Ectodermal cell (in vitro differentiated cells): ENCODE data around the gene CDS2.

Experiments
- H3K27ac ChIP-seq: 2 replicates; pipeline ENCODE4 v1.7.0; 2013; ENCODE audit warnings: mild to moderate bottlenecking, low read depth, low read length; ENCODE audit not compliant: insufficient read depth, poor library complexity, severe bottlenecking
- H3K27me3 ChIP-seq: 2 replicates; pipeline ENCODE4 v1.7.0; 2013; ENCODE audit warnings: mild to moderate bottlenecking, low read length; ENCODE audit not compliant: insufficient read depth, control insufficient read depth, poor library complexity, severe bottlenecking
- H3K36me3 ChIP-seq: one replicate; pipeline ENCODE4 v1.7.0; 2013; ENCODE audit warnings: low read length; ENCODE audit not compliant: control insufficient read depth, insufficient read depth
- H3K4me1 ChIP-seq: one replicate; pipeline ENCODE4 v1.7.0; 2013; ENCODE audit warnings: low read length; ENCODE audit not compliant: control insufficient read depth, insufficient read depth
- H3K4me3 ChIP-seq: 2 replicates; pipeline ENCODE4 v1.7.0; 2013; ENCODE audit warnings: low read depth, low read length, control low read depth; ENCODE audit not compliant: insufficient read depth
- H3K9me3 ChIP-seq: 2 replicates; pipeline ENCODE4 v1.7.0; 2013; ENCODE audit warnings: mild to moderate bottlenecking, low read length, moderate library complexity; ENCODE audit not compliant: control insufficient read depth
- WGBS, 2 experiments: methylation state at CpG; one replicate each; pipeline ENCODE4 v1.1.7; 2013; ENCODE audit warnings: missing lambda C conversion rate in 2 of 2; 5-methylcytosine and 5-hydroxymethylcytosine counted together

CDS2 gene

DNA sequence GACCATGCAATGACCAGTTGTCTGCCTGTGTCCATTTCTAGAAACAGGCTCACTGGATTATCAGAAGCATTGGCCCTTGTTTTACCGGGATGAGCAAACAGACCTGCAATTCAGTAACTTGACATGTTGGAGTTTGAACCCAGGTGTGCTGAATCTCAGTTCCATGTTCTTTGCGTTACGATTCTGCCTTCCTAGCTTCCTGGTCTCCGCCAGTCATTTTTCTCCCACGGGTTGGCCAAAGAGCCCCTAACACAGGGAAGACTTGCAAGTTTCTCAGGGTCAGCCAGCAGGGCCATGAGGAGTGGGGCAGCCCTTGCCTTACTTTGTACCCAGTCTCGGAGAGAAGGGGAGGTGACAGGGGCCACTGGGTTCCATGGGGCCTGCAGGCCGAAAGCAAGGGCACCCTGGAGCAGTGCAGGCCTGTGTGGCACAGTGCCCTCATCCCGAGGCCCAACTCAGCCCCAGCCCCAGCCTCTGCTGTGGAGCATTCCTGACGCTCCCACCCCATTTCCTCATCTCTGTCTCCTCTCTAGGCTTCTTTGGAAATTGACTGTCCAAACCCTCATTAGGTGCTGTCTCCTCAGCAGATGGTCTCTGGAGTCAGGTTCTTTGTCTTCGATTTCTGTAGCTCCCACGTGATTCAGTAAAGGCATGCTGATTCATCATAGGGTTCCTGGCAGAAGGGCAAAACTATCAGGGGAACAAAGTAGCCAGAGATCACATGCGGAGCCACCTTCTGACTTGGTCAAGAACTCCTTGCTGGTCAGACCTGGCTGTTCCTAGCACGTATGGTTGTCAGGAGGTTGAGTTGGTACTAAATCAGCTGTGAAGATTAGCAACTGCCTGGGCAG, 23.6 kb downstream of the CDS2 start:
- no peaks in the 10 kb centered on the region for H3K9me3 ChIP-seq
- H3K27me3 ChIP-seq, result no peaks in the 10 kb centered on the region
- H3K4me3 ChIP-seq, result no peak overlapping the region
- no peaks in the 10 kb centered on the region for H3K4me1 ChIP-seq
- no peaks in the 10 kb centered on the region for H3K36me3 ChIP-seq
- no peak overlapping the region for H3K27ac ChIP-seq
- 90 to 91% methylated on average over 13 of the region's 13 CpGs for WGBS, 2 experiments

DNA sequence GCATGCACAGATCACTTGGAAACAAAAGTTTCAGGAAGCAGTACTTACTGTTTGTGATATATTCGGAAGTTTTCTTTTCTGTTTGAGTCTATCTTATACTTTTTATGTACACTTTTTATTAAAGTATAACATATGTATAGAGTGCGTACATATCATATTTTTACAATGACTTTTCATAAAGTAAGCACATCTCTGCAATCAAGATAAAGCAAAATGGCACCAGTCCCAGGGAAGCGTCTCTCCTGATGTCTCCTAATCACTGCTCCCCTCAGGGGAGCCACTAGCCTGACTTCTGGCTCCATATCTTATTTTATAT, 26.3 kb downstream of the CDS2 start:
- no peak overlapping the region for H3K27ac ChIP-seq
- H3K27me3 ChIP-seq, result no peaks in the 10 kb centered on the region
- WGBS, 2 experiments, result 86 to 98% methylated on average over 2 of the region's 3 CpGs
- H3K36me3 ChIP-seq, result no peaks in the 10 kb centered on the region
- H3K4me1 ChIP-seq, result no peaks in the 10 kb centered on the region
- H3K9me3 ChIP-seq, result no peaks in the 10 kb centered on the region
- H3K4me3 ChIP-seq, result no peak overlapping the region

DNA sequence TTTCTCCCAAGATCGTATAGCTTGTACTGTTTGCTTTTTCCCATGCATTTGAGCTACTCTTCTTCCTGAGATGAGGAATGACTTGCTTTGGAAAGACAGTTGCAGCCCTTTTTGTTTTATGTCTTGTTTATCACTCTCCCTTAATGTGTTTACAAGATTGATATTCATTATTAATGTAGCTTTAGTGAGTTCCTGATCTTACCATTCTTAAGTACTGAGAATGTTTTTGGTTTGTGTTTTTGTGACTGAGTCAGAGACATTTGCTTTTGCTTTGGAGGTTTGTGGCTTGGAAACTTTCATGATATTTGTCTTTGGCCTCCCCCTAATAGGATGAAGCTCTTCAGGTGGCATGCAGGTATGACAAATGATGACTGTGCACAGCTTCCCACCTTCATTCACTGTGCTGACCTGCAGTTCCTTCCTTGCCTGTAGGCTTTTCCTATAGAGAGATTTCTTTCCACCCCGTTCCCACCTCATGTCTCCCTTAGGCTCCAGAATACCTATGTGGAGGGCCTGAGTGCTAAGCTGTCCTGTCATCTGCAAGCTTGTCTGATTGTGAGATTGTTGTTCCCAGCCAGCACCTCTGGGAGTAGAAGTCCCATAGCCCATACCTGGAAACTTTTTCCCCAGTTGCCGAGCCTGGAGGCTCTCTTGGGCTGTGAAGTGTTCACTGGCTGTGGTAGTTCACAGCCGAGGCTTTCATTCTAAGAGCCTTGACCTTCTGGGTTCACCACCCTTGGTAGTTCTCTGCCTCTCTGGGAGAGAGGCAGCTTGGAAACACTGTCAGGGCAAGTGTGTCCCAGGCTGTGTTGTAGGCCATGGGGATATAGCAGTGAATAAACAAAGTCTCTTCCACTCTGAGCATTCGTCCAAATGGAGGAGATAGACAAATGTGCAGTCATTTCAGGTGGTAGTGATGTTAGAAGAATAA, 27.1 kb downstream of the CDS2 start:
- Histone ChIP-seq H3K27me3 (no peaks in the 10 kb centered on the region), H3K27ac (no peak overlapping the region), H3K4me1 (no peaks in the 10 kb centered on the region), H3K36me3 (no peaks in the 10 kb centered on the region), H3K4me3 (no peak overlapping the region), H3K9me3 (no peaks in the 10 kb centered on the region)
- 94% methylated on average over 5 of the region's 5 CpGs for WGBS, 2 experiments

DNA sequence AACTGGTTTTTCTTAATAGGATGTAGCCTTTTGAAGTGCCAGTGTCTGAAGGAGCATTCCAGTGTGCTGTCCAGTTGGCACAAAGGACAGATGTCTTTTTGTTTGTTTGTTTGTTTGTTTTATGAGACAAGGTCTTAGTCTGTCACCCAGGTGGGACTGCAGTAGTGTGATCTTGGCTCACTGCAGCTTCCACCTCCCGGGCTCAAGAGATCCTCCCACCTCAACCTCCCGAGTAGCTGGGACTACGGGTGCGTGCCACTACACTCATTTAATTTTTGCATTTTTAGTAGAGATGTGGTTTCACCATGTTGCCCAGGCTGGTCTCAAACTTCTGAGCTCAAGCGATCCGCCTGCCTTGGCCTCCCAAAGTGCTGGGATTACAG, 27.7 kb downstream of the CDS2 start:
- WGBS, 2 experiments, result 90 to 99% methylated on average over 6 of the region's 6 CpGs
- no peaks in the 10 kb centered on the region for H3K9me3 ChIP-seq
- H3K36me3 ChIP-seq, result no peaks in the 10 kb centered on the region
- H3K27ac ChIP-seq, result no peak overlapping the region
- no peaks in the 10 kb centered on the region for H3K4me1 ChIP-seq
- no peaks in the 10 kb centered on the region for H3K27me3 ChIP-seq
- H3K4me3 ChIP-seq, result no peak overlapping the region

DNA sequence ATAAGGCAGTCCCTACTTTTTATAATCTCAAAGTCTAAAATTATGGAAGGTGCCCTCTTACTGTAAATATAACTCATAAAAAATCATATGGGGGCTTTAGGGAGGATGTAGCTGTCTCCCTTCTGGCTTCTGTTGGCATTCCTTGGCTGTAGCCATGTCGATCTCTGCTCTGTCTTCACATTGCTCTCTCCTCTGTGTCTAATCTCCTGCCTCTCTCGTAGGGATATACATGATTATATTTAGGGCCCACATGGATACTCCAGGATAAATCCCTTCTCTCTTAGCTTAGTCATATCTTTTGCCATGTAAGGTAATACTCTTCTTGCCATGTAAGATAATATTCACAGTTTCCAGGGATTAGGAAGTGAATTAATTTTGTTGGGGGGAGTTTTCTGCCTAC, 28.6 kb downstream of the CDS2 start:
- 89 to 95% methylated on average over 2 of the region's 2 CpGs for WGBS, 2 experiments
- no peaks in the 10 kb centered on the region for H3K4me1 ChIP-seq
- H3K4me3 ChIP-seq, result no peak overlapping the region
- no peaks in the 10 kb centered on the region for H3K36me3 ChIP-seq
- H3K9me3 ChIP-seq, result no peaks in the 10 kb centered on the region
- H3K27ac ChIP-seq, result no peak overlapping the region
- H3K27me3 ChIP-seq, result no peaks in the 10 kb centered on the region

DNA sequence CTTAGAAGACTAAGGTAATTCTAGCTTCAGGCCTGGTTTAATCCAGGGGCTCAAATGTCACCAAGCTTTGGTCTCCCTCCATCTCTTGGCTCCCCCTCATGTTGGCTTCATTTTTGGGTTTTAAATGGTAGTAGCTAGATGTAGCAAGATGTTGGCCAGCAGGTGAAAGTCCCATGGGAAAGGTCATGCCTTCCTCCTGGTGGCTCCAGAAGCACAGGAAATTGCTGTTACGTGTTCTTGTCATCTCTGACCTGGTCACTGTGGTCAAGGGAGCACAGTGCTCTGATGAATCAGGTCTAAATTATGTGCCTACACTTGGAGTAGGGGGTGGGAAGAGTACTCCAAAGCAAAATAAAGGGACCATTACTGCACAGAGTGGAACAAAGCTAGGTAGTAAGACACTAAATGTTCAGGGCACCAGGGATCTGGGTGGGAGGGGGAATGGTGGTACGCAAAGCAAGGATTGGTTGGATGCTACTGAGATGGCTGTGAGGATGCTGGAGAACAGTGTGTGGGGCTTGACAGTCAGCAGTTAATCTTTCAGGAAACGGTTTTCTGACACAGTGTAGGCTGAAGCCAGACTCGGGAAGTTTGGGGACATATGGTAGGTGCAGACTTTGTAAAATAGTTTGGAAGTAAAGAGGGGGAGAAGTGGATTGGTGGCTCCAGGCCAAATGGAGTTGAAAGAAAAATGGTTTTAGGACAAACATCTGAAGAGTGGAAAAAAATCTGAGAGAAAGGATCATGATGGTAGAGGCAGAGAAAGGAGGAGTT, 30.1 kb downstream of the CDS2 start:
- H3K4me1 ChIP-seq, result no peaks in the 10 kb centered on the region
- no peak overlapping the region for H3K4me3 ChIP-seq
- H3K9me3 ChIP-seq, result no peaks in the 10 kb centered on the region
- WGBS, 2 experiments, result 70 to 72% methylated on average over 4 of the region's 4 CpGs
- no peaks in the 10 kb centered on the region for H3K27me3 ChIP-seq
- no peaks in the 10 kb centered on the region for H3K36me3 ChIP-seq
- no peak overlapping the region for H3K27ac ChIP-seq

DNA sequence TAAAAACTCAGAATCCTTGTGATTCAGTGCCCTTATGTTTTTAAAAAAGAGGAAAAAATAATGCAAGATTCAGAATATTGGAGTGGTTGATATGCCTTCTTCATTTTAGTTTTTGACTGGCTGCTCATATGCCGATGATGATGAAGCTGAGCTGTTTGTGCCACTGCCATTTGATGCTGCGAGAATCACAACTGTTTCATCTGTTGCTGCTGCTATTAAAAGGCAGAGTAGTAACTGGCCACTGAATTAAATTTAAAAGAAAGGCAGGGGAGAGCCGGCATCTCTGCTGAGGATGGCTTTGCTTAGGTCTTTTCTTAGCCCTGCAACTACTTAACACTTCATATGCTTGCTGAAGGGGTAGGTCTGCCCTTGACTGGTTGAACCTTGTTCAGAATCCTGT, 33.1 kb downstream of the CDS2 start:
- no peaks in the 10 kb centered on the region for H3K36me3 ChIP-seq
- no peaks in the 10 kb centered on the region for H3K4me1 ChIP-seq
- no peaks in the 10 kb centered on the region for H3K9me3 ChIP-seq
- H3K27ac ChIP-seq, result no peak overlapping the region
- H3K4me3 ChIP-seq, result no peak overlapping the region
- no peaks in the 10 kb centered on the region for H3K27me3 ChIP-seq
- 89 to 93% methylated on average over 3 of the region's 3 CpGs for WGBS, 2 experiments

DNA sequence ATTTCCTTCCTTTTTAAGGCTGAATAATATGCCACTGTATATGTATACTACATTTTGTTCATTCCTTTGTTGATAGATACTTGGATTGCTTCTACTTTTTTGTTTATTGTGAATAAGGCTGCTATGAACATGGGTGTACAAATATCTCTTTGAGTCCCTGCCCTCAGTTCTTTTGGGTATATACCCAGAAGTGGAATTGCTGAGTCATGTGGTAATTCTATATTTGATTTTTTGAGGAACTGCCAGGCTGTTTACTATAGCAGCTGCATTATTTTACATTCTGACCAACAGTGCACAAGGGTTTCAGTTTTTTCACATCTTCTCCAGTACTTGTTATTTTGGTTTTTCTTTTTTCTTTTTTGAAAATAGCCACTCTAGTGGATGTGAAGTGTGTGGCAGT, 34.1 kb downstream of the CDS2 start:
- Histone ChIP-seq H3K4me3 (no peak overlapping the region), H3K36me3 (no peaks in the 10 kb centered on the region), H3K27ac (no peak overlapping the region), H3K4me1 (no peaks in the 10 kb centered on the region), H3K27me3 (no peaks in the 10 kb centered on the region), H3K9me3 (no peaks in the 10 kb centered on the region)

DNA sequence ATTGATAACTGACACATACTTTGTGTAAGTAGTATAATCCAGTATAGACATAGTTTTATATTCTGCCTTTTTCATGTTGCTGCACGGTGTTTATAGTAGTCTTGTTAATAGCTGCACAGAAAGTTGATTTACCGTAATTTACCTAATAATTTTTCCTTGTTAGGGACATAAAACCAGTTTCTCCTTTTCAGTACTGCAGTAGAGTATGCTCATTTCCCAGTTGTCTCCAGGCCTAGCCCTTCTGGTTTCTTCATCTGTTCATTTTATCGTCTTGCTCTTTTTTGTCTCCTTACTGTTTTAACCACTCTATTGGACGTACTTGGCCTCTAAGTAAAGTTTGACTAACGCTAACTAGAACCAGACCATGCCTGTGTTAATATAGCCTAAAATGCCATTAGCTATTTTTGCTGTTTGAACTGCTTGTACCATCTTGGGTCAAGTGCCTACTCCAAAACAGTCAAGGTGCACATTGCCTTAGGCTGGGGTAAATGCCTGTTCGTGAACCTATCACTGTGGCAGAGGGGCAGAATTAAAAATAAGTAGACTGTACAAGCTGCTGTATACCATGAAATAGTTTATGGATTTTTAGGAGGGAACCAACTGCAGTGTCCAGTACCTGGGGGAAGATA, 34.8 kb downstream of the CDS2 start:
- 93 to 95% methylated on average over 6 of the region's 6 CpGs for WGBS, 2 experiments
- Histone ChIP-seq H3K36me3 (no peaks in the 10 kb centered on the region), H3K27ac (no peak overlapping the region), H3K27me3 (no peaks in the 10 kb centered on the region), H3K4me1 (no peaks in the 10 kb centered on the region), H3K9me3 (no peaks in the 10 kb centered on the region), H3K4me3 (no peak overlapping the region)
